OCI-LY3 (cell line): ENCODE results near the gene HERC4.

Experiments used
- EZH2phosphoT487 ChIP-seq: fragments of 200-600 bp; shearing (Covaris generic); IDR thresholded peaks from 2 replicates; pipeline ENCODE4 v1.6.1; 2018; ENCODE audit warnings: antibody characterized with exemption, mixed run types, low read depth
- TF ChIP-seq, protein P1 (sequence below): fragments of 200-600, 300-600 bp; sonication (generic); IDR thresholded peaks from 2 replicates; pipeline ENCODE4 v1.5.1; 2014; ENCODE audit warnings: antibody characterized with exemption, low read length, low read depth

DNA sequence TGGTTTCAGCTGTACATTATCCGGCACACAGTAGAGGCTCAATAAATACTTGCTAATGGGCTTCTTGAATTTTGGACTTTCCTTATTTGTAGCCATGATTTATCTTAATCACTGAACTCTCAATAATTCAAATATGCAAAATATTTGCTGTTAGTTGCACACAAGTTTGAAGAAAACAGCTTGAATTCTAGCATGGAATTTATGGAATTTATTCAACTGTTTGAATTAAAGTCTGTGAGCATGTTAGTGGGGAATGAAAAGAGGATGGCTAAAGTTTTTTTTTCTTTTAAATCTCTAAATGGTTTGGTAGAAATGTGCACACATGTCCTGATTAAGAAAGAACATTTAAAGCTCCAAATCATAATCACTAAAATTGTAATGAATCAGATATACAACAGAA, 148.1 kb downstream of the HERC4 start:
- TF ChIP-seq, protein P1, sequence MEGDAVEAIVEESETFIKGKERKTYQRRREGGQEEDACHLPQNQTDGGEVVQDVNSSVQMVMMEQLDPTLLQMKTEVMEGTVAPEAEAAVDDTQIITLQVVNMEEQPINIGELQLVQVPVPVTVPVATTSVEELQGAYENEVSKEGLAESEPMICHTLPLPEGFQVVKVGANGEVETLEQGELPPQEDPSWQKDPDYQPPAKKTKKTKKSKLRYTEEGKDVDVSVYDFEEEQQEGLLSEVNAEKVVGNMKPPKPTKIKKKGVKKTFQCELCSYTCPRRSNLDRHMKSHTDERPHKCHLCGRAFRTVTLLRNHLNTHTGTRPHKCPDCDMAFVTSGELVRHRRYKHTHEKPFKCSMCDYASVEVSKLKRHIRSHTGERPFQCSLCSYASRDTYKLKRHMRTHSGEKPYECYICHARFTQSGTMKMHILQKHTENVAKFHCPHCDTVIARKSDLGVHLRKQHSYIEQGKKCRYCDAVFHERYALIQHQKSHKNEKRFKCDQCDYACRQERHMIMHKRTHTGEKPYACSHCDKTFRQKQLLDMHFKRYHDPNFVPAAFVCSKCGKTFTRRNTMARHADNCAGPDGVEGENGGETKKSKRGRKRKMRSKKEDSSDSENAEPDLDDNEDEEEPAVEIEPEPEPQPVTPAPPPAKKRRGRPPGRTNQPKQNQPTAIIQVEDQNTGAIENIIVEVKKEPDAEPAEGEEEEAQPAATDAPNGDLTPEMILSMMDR = no peak
- no peak for TF ChIP-seq EZH2phosphoT487
